Stimulated activated CD4-positive, alpha-beta T cell treated with anti-CD3 and anti-CD28 coated beads, Interleukin-4, amount 100 ng/mL, for 24 hours (primary cell): ENCODE measurements around the gene TJP1.
"Not testable (repeated sequence)": the region's sequence is repeated elsewhere in the genome, so short reads cannot be mapped to it uniquely, and the experiment has no call there.

Experiments used
- DNase-seq: peaks from one replicate; pipeline ENCODE4 v3.0.0-alpha.2; 2020

The TJP1 gene

GRCh38 chr15:29799859-29800258 is 22.4 kb downstream of the TJP1 start:
- DNase-seq, result no peak

- no peak for DNase-seq
These were observed 26.7 kb downstream of the TJP1 start for GRCh38 chr15:29795610-29796009.

GRCh38 chr15:29792426-29793159 is 29.7 kb downstream of the TJP1 start:
- no peak for DNase-seq

- DNase-seq, result no peak
These were observed 31.7 kb downstream of the TJP1 start for GRCh38 chr15:29790607-29791006.

GRCh38 chr15:29789871-29790270 is 32.4 kb downstream of the TJP1 start:
- DNase-seq, result no peak

GRCh38 chr15:29788433-29789034 is 33.7 kb downstream of the TJP1 start:
- DNase-seq, result no peak

GRCh38 chr15:29787767-29788166 is 34.5 kb downstream of the TJP1 start:
- DNase-seq, result no peak

- no peak for DNase-seq
These were observed 36.6 kb downstream of the TJP1 start for GRCh38 chr15:29785642-29786041.

GRCh38 chr15:29785136-29785535 is 37.1 kb downstream of the TJP1 start:
- no peak for DNase-seq

- DNase-seq, result no peak
These were observed 37.9 kb downstream of the TJP1 start for GRCh38 chr15:29784413-29784812.

GRCh38 chr15:29782816-29783215 is 39.5 kb downstream of the TJP1 start:
- DNase-seq, result not testable (repeated sequence)

GRCh38 chr15:29778382-29778781 is 43.9 kb downstream of the TJP1 start:
- DNase-seq, result no peak

- no peak for DNase-seq
These were observed 45.4 kb downstream of the TJP1 start for GRCh38 chr15:29776859-29777258.

- no peak for DNase-seq
These were observed 47.4 kb downstream of the TJP1 start for GRCh38 chr15:29774900-29775299.

- DNase-seq, result no peak
These were observed 48.5 kb downstream of the TJP1 start for GRCh38 chr15:29773816-29774215.

GRCh38 chr15:29773000-29773399 is 49.3 kb downstream of the TJP1 start:
- no peak for DNase-seq

- DNase-seq, result no peak
These were observed 51.5 kb downstream of the TJP1 start for GRCh38 chr15:29770796-29771195.

- no peak for DNase-seq
These were observed 56.3 kb downstream of the TJP1 start for GRCh38 chr15:29765898-29766527.

GRCh38 chr15:29765234-29765841 is 56.9 kb downstream of the TJP1 start:
- DNase-seq, result no peak

- no peak for DNase-seq
These were observed 62.7 kb downstream of the TJP1 start for GRCh38 chr15:29759596-29759995.

GRCh38 chr15:29756358-29757267 is 65.7 kb downstream of the TJP1 start:
- no peak for DNase-seq

GRCh38 chr15:29754009-29754408 is 68.3 kb downstream of the TJP1 start:
- DNase-seq, result not testable (repeated sequence)

- DNase-seq, result no peak
These were observed 68.8 kb downstream of the TJP1 start for GRCh38 chr15:29753506-29753905.
